ACC112 (cell line): ENCODE results near the gene PDHB.
"Not testable (repeated sequence)": the region's sequence is repeated elsewhere in the genome, so short reads cannot be mapped to it uniquely, and the experiment has no call there.

ENCODE experiments used
- H2AFZ ChIP-seq: fragments of 200-600 bp; sonication (generic); one replicate; pipeline ENCODE4 v1.6.0; 2017; ENCODE audit warnings: antibody characterized with exemption, low read length; ENCODE audit not compliant: unreplicated experiment
- H3K27ac ChIP-seq: fragments of 200-600 bp; sonication (generic); 2 replicates; pipeline ENCODE4 v1.5.1; 2014; ENCODE audit warnings: low read depth, mild to moderate bottlenecking, antibody characterized with exemption, low read length, moderate library complexity
- H3K27me3 ChIP-seq: fragments of 200-600 bp; sonication (generic); 2 replicates; pipeline ENCODE4 v1.6.1; 2014; ENCODE audit warnings: mild to moderate bottlenecking, antibody characterized with exemption, low read length, moderate library complexity, mixed read lengths; ENCODE audit not compliant: insufficient read depth
- H3K36me3 ChIP-seq: fragments of 200-600 bp; sonication (generic); 2 replicates; pipeline ENCODE4 v1.6.1; 2016; ENCODE audit warnings: mild to moderate bottlenecking, antibody characterized with exemption, low read length, moderate library complexity, mixed read lengths; ENCODE audit not compliant: insufficient read depth
- H3K4me1 ChIP-seq: fragments of 200-600 bp; sonication (generic); one replicate; pipeline ENCODE4 v1.6.1; 2016; ENCODE audit warnings: low read length, mixed read lengths; ENCODE audit not compliant: insufficient read depth, unreplicated experiment, control insufficient read depth
- H3K4me3 ChIP-seq: fragments of 200-600 bp; sonication (generic); 2 replicates; pipeline ENCODE4 v1.5.1; 2014; ENCODE audit warnings: mild to moderate bottlenecking, low read depth, low read length
- H3K79me2 ChIP-seq: fragments of 200-600 bp; sonication (generic); one replicate; pipeline ENCODE4 v1.6.0; 2016; ENCODE audit warnings: low read length; ENCODE audit not compliant: control insufficient read depth, unreplicated experiment, insufficient read depth

Gene PDHB

GRCh38 chr3:58437276-58437675 lies 3.6 kb upstream of the PDHB start:
- not testable (repeated sequence) for H3K27ac ChIP-seq, H3K4me3 ChIP-seq, H3K27me3 ChIP-seq, H3K36me3 ChIP-seq, H2AFZ ChIP-seq
- H3K79me2 ChIP-seq: peaks cover 12% of the 10 kb centered on the region
- H3K4me1 ChIP-seq: peaks cover 13% of the 10 kb centered on the region

GRCh38 chr3:58434990-58435389 lies 1.4 kb upstream of the PDHB start:
- Histone ChIP-seq H2AFZ (peak overlapping the region; percentile 14), H3K36me3 (peaks cover 4% of the 10 kb centered on the region; the same call in 1 of the 2 replicates), H3K27me3 (no peaks in the 10 kb centered on the region), H3K4me1 (peaks cover 13% of the 10 kb centered on the region), H3K79me2 (peaks cover 16% of the 10 kb centered on the region), H3K4me3 (peak overlapping the region; percentile 45; the same call in 1 of the 2 replicates), H3K27ac (peak overlapping the region; percentile 8; the same call in 1 of the 2 replicates)

- Histone ChIP-seq H3K36me3 (peaks cover 8% of the 10 kb centered on the region), H3K4me3 (peak overlapping the region; percentile 97), H3K4me1 (peaks cover 13% of the 10 kb centered on the region), H3K27me3 (no peaks in the 10 kb centered on the region), H2AFZ (peak overlapping the region; percentile 5), H3K79me2 (peaks cover 16% of the 10 kb centered on the region), H3K27ac (peak overlapping the region; percentile 8; the same call in 1 of the 2 replicates)
These were observed 879 bp upstream of the PDHB start for GRCh38 chr3:58434511-58434910.

GRCh38 chr3:58434168-58434504 lies 504 bp upstream of the PDHB start:
- H3K27ac ChIP-seq: no peak overlapping the region
- peaks cover 12% of the 10 kb centered on the region for H3K36me3 ChIP-seq

GRCh38 chr3:58432905-58433304 lies 727 bp downstream of the PDHB start:
- H3K27me3 ChIP-seq: no peaks in the 10 kb centered on the region
- peaks cover 16% of the 10 kb centered on the region for H3K79me2 ChIP-seq
- H3K36me3 ChIP-seq: peaks cover 20% of the 10 kb centered on the region
- peak overlapping the region; percentile 51 for H3K27ac ChIP-seq
- peak overlapping the region; percentile 97 for H3K4me3 ChIP-seq
- H3K4me1 ChIP-seq: peaks cover 14% of the 10 kb centered on the region
- peak overlapping the region; percentile 59 for H2AFZ ChIP-seq

More at GRCh38 chr3:58434168-58434504, 504 bp upstream of the PDHB start:
- Histone ChIP-seq H3K4me3 (peak overlapping the region; percentile 97), H3K79me2 (peaks cover 16% of the 10 kb centered on the region), H3K27me3 (no peaks in the 10 kb centered on the region), H2AFZ (peak overlapping the region; percentile 5), H3K4me1 (peaks cover 13% of the 10 kb centered on the region)

GRCh38 chr3:58429657-58430056 lies 4.0 kb downstream of the PDHB start:
- Histone ChIP-seq H3K27ac (no peak overlapping the region), H2AFZ (no peak overlapping the region), H3K36me3 (peaks cover 34% of the 10 kb centered on the region), H3K79me2 (peaks cover 16% of the 10 kb centered on the region), H3K4me1 (peaks cover 14% of the 10 kb centered on the region), H3K4me3 (no peak overlapping the region), H3K27me3 (no peaks in the 10 kb centered on the region)

GRCh38 chr3:58427661-58428361 lies 5.8 kb downstream of the PDHB start:
- Histone ChIP-seq H3K27ac (no peak overlapping the region), H2AFZ (no peak overlapping the region), H3K36me3 (peaks cover 35% of the 10 kb centered on the region), H3K4me3 (no peak overlapping the region), H3K27me3 (no peaks in the 10 kb centered on the region), H3K79me2 (peaks cover 10% of the 10 kb centered on the region), H3K4me1 (peaks cover 7% of the 10 kb centered on the region)

GRCh38 chr3:58425782-58426181 lies 7.8 kb downstream of the PDHB start:
- Histone ChIP-seq H3K4me1 (peaks cover 7% of the 10 kb centered on the region), H3K4me3 (no peak overlapping the region), H2AFZ (no peak overlapping the region), H3K36me3 (peaks cover 31% of the 10 kb centered on the region), H3K79me2 (no peaks in the 10 kb centered on the region), H3K27ac (no peak overlapping the region), H3K27me3 (no peaks in the 10 kb centered on the region)

GRCh38 chr3:58424613-58425012 lies 9.0 kb downstream of the PDHB start:
- Histone ChIP-seq H3K79me2 (no peaks in the 10 kb centered on the region), H2AFZ (no peak overlapping the region), H3K27ac (no peak overlapping the region), H3K4me1 (peaks cover 18% of the 10 kb centered on the region), H3K4me3 (no peak overlapping the region), H3K27me3 (no peaks in the 10 kb centered on the region), H3K36me3 (peaks cover 32% of the 10 kb centered on the region)

- Histone ChIP-seq H3K27ac (no peak overlapping the region), H3K36me3 (peaks cover 19% of the 10 kb centered on the region), H3K79me2 (no peaks in the 10 kb centered on the region), H2AFZ (no peak overlapping the region), H3K27me3 (no peaks in the 10 kb centered on the region), H3K4me1 (peaks cover 18% of the 10 kb centered on the region), H3K4me3 (no peak overlapping the region)
These were observed 10.8 kb downstream of the PDHB start for GRCh38 chr3:58422756-58423325.

GRCh38 chr3:58421004-58421403 lies 12.6 kb downstream of the PDHB start:
- no peaks in the 10 kb centered on the region for H3K27me3 ChIP-seq
- no peak overlapping the region for H3K4me3 ChIP-seq
- H3K36me3 ChIP-seq: peaks cover 13% of the 10 kb centered on the region
- peaks cover 13% of the 10 kb centered on the region for H3K4me1 ChIP-seq
- H2AFZ ChIP-seq: no peak overlapping the region
- no peak overlapping the region for H3K27ac ChIP-seq
- H3K79me2 ChIP-seq: no peaks in the 10 kb centered on the region
